ENCODE data around the gene TMEM52. TPM values are rescaled to one million over a fixed set of nuclear protein-coding genes. Genes with fewer than 3 reads are reported as not detected.
A peak's percentile ranks its signal among the peaks of the same experiment; 100 is the strongest.

The TMEM52 gene
- total and polyA plus RNA-seq, 9 of the 15 experiments (the other 6 are each of a cell fraction or from before 2014, with no cell fraction given) = 0.37 to 22.5 (median 6.8) TPM

GRCh38 chr1:1907098-1907736, 11.9 kb downstream of the TMEM52 start (continued):
- TF ChIP-seq ZBTB40 (IDR thresholded peaks at IDR 0.05) (no peak), ZBTB40 (CRISPR knock-in tag; IDR thresholded peaks at IDR 0.05) (no peak), ATF3 (IDR thresholded peaks at IDR 0.05) (peak; percentile 75; the same call in 1 of the 2 replicates), ATF3 (CRISPR knock-in tag; conservative IDR thresholded peaks at IDR 0.05) (no peak), ARID3A (IDR thresholded peaks at IDR 0.05; ENCODE audit: borderline replicate concordance, low read depth, low read length) (no peak), NCOR1 (IDR thresholded peaks at IDR 0.05) (no peak), IFI16 (CRISPR knock-in tag; IDR thresholded peaks at IDR 0.05) (no peak), DMBX1 (CRISPR knock-in tag; IDR thresholded peaks at IDR 0.05; ENCODE audit: borderline replicate concordance) (peak; percentile 87; the same call in 1 of the 2 replicates), SMAD4 (CRISPR knock-in tag; conservative IDR thresholded peaks at IDR 0.05) (peak; percentile 91; the same call in 1 of the 2 replicates), CC2D1A (IDR thresholded peaks at IDR 0.05) (no peak), MYC (IDR thresholded peaks at IDR 0.05; ENCODE audit: low read depth, low read length) (peak; percentile 93), MYC (CRISPR knock-in tag; IDR thresholded peaks at IDR 0.05; ENCODE audit: borderline replicate concordance, low read depth) (no peak; the same call in 1 of the 2 replicates), ZNF140 (CRISPR knock-in tag; IDR thresholded peaks at IDR 0.05) (no peak)

Data from K562 (cell line).